Bone marrow (tissue), 2 donors: ENCODE measurements around the gene CELA1.
"Not testable (repeated sequence)": the region's sequence is repeated elsewhere in the genome, so short reads cannot be mapped to it uniquely, and the experiment has no call there.

ENCODE experiments used
- DNase-seq, 2 donors: peaks; one replicate each; lab custom pipeline; 2025; lab: John Stamatoyannopoulos, UW

CELA1 gene

GRCh38 chr12:51343201-51343600 is 3.3 kb downstream of the CELA1 start:
- no peak for DNase-seq

GRCh38 chr12:51342416-51342815 is 4.1 kb downstream of the CELA1 start:
- no peak for DNase-seq

- peak in 1 of 2 donors; percentile 79 for DNase-seq
Observed at GRCh38 chr12:51341251-51342007, 5.0 kb downstream of the CELA1 start.

- no peak for DNase-seq
Observed at GRCh38 chr12:51339750-51340149, 6.7 kb downstream of the CELA1 start.

GRCh38 chr12:51337336-51337735 is 9.1 kb downstream of the CELA1 start:
- not testable (repeated sequence) for DNase-seq

GRCh38 chr12:51335931-51336330 is 10.5 kb downstream of the CELA1 start:
- DNase-seq: peak in 1 of 2 donors; percentile 32

GRCh38 chr12:51334764-51335163 is 11.7 kb downstream of the CELA1 start:
- DNase-seq: peak in 1 of 2 donors; percentile 18

GRCh38 chr12:51333536-51333935 is 12.9 kb downstream of the CELA1 start:
- no peak for DNase-seq

GRCh38 chr12:51330186-51330585 is 16.3 kb downstream of the CELA1 start:
- no peak for DNase-seq

- DNase-seq: peak in 1 of 2 donors; percentile 36
Observed at GRCh38 chr12:51329742-51330141, 16.7 kb downstream of the CELA1 start.

- no peak for DNase-seq
Observed at GRCh38 chr12:51328587-51328986, 17.9 kb downstream of the CELA1 start.

GRCh38 chr12:51326698-51327439 is 19.6 kb downstream of the CELA1 start:
- peak in 1 of 2 donors; percentile 97 for DNase-seq

- no peak for DNase-seq
Observed at GRCh38 chr12:51324953-51325352, 21.5 kb downstream of the CELA1 start.

- peak; percentile 28 to 40 for DNase-seq
Observed at GRCh38 chr12:51323966-51324895, 22.2 kb downstream of the CELA1 start, which contains the start of gene BIN2. Gene BIN2 (minus strand): TSS chr12:51324174. CDS start chr12:51324102, 72 bp downstream.

GRCh38 chr12:51323317-51323960 is 23.0 kb downstream of the CELA1 start:
- no peak for DNase-seq

- no peak for DNase-seq
Observed at GRCh38 chr12:51322452-51322851, 24.0 kb downstream of the CELA1 start.

- DNase-seq: no peak
Observed at GRCh38 chr12:51321882-51322281, 24.6 kb downstream of the CELA1 start.

- peak in 1 of 2 donors; percentile 33 for DNase-seq
Observed at GRCh38 chr12:51320695-51321320, 25.7 kb downstream of the CELA1 start.

- DNase-seq: no peak
Observed at GRCh38 chr12:51320311-51320694, 26.2 kb downstream of the CELA1 start.

GRCh38 chr12:51318846-51319599 is 27.5 kb downstream of the CELA1 start:
- DNase-seq: peak in 1 of 2 donors; percentile 19
